Loucy (cell line): Measurements from ENCODE around the gene PUS3.

Experiments used
- H2AFZ ChIP-seq: fragments of 200-600 bp; sonication (generic); 2 replicates; pipeline ENCODE4 v1.6.0; 2016; ENCODE audit warnings: antibody characterized with exemption, mild to moderate bottlenecking, low read length, moderate library complexity
- H3F3A ChIP-seq: fragments of 200-600 bp; 2 replicates; pipeline ENCODE4 v1.6.0; 2016; ENCODE audit warnings: antibody characterized with exemption, low read depth, mild to moderate bottlenecking
- H3K27me3 ChIP-seq: fragments of 200-600 bp; sonication (generic); 2 replicates; pipeline ENCODE4 v1.6.1; 2014; ENCODE audit warnings: low read length, mild to moderate bottlenecking; ENCODE audit not compliant: insufficient read depth, poor library complexity, severe bottlenecking
- H3K36me3 ChIP-seq: fragments of 200-600 bp; sonication (generic); 2 replicates; pipeline ENCODE4 v1.6.1; 2016; ENCODE audit warnings: low read length; ENCODE audit not compliant: insufficient read depth
- H3K4me1 ChIP-seq: fragments of 200-600 bp; sonication (generic); 2 replicates; pipeline ENCODE4 v1.5.1; 2014; ENCODE audit warnings: low read length, mild to moderate bottlenecking; ENCODE audit not compliant: insufficient read depth, poor library complexity, severe bottlenecking
- H3K4me2 ChIP-seq: fragments of 200-600 bp; sonication (generic); 2 replicates; pipeline ENCODE4 v1.6.0; 2014; ENCODE audit warnings: antibody characterized with exemption, low read length, low read depth, mild to moderate bottlenecking; ENCODE audit not compliant: poor library complexity, severe bottlenecking
- H3K4me3 ChIP-seq: fragments of 200-600 bp; sonication (generic); 2 replicates; pipeline ENCODE4 v1.5.1; 2014; ENCODE audit warnings: low read length, mild to moderate bottlenecking, mixed read lengths; ENCODE audit not compliant: poor library complexity, severe bottlenecking
- H3K79me2 ChIP-seq: fragments of 200-600 bp; sonication (generic); 2 replicates; pipeline ENCODE4 v1.6.1; 2014; ENCODE audit warnings: low read length; ENCODE audit not compliant: insufficient read depth
- H3K9ac ChIP-seq: fragments of 200-600 bp; sonication (generic); 2 replicates; pipeline ENCODE4 v1.6.0; 2014; ENCODE audit warnings: mild to moderate bottlenecking, low read depth, low read length, moderate library complexity; ENCODE audit not compliant: poor library complexity, severe bottlenecking
- H3K9me2 ChIP-seq: fragments of 200-600 bp; sonication (generic); replicated peaks from 2 replicates; pipeline ENCODE4 v1.6.1; 2016; ENCODE audit warnings: low read depth, low read length, mixed read lengths
- H3K9me3 ChIP-seq: fragments of 200-600 bp; sonication (generic); 2 replicates; pipeline ENCODE4 v1.6.1; 2014; ENCODE audit warnings: mild to moderate bottlenecking, antibody characterized with exemption, low read length, low read depth; ENCODE audit not compliant: insufficient read depth
- H4K20me1 ChIP-seq: fragments of 200-600 bp; sonication (generic); 2 replicates; pipeline ENCODE4 v1.6.0; 2014; ENCODE audit warnings: antibody characterized with exemption, low read length, mild to moderate bottlenecking; ENCODE audit not compliant: insufficient read depth, poor library complexity, severe bottlenecking
- CTCF ChIP-seq: fragments of 200-600 bp; sonication (generic); conservative IDR thresholded peaks from 2 replicates; pipeline ENCODE4 v1.5.1; 2014; ENCODE audit warnings: mild to moderate bottlenecking, antibody characterized with exemption, low read length
- EZH2phosphoT487 ChIP-seq: fragments of 200-600 bp; IDR thresholded peaks from 2 replicates; pipeline ENCODE4 v1.6.1; 2018; ENCODE audit warnings: antibody characterized with exemption, mild to moderate bottlenecking, moderate library complexity, borderline replicate concordance

Gene PUS3

DNA sequence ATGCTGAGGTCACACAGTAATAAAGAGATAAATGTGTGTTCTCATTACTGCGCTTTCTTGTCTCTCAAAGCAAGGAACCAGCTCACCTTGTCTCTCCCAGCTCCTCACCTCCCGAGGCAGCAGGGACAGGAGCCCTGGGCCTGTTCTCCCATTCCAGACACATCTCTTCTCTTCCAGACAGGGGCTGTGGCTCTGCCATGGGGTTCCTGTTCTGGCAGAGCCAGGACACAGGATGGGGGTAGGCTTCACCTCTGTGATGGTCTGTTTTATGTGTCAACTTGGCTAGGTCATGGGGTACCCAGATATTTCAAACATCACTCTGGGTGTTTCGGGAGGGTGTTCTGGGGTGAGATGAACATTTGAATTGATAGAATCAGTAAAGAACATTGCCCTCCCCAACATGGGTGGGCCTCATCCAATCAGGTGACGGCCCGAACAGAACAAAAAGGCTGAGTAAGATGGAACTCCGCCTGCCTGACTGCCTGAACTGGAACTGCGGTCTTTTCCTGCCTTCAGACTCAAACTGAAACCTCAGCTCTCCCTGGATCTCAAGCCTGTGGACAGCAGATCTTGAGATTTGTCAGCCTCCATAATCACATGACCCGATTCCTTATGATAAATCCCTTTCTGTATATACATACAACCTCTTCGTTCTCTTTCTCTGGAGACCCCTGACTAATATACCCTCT, 40.8 kb upstream of the PUS3 start:
- H3K9me3 ChIP-seq = no peaks in the 10 kb centered on the region
- no peaks in the 10 kb centered on the region for H3K4me1 ChIP-seq

GRCh38 chr11:125942771-125943428, 39.9 kb upstream of the PUS3 start:
- Histone ChIP-seq H3K9me3 (no peaks in the 10 kb centered on the region), H3K9ac (no peak overlapping the region), H3K4me1 (no peaks in the 10 kb centered on the region), H2AFZ (peak overlapping the region; percentile 67; the same call in 1 of the 2 replicates), H3K79me2 (no peaks in the 10 kb centered on the region), H3K4me3 (no peak overlapping the region), H3K9me2 (no peaks in the 10 kb centered on the region), H3K27me3 (no peaks in the 10 kb centered on the region), H3K36me3 (no peaks in the 10 kb centered on the region), H3F3A (no peaks in the 10 kb centered on the region), H4K20me1 (no peaks in the 10 kb centered on the region), H3K4me2 (no peak overlapping the region)
- no peak for TF ChIP-seq EZH2phosphoT487
- no peak for TF ChIP-seq CTCF

More for the DNA sequence above, 40.8 kb upstream of the PUS3 start:
- no peaks in the 10 kb centered on the region for H4K20me1 ChIP-seq
- no peaks in the 10 kb centered on the region for H3K27me3 ChIP-seq
- TF ChIP-seq CTCF = no peak
- TF ChIP-seq EZH2phosphoT487 = no peak
- no peak overlapping the region for H3K4me2 ChIP-seq
- no peaks in the 10 kb centered on the region for H3F3A ChIP-seq
- no peak overlapping the region for H2AFZ ChIP-seq
- H3K4me3 ChIP-seq = no peak overlapping the region
- H3K9ac ChIP-seq = no peak overlapping the region
- no peaks in the 10 kb centered on the region for H3K9me2 ChIP-seq
- no peaks in the 10 kb centered on the region for H3K79me2 ChIP-seq
- H3K36me3 ChIP-seq = no peaks in the 10 kb centered on the region

DNA sequence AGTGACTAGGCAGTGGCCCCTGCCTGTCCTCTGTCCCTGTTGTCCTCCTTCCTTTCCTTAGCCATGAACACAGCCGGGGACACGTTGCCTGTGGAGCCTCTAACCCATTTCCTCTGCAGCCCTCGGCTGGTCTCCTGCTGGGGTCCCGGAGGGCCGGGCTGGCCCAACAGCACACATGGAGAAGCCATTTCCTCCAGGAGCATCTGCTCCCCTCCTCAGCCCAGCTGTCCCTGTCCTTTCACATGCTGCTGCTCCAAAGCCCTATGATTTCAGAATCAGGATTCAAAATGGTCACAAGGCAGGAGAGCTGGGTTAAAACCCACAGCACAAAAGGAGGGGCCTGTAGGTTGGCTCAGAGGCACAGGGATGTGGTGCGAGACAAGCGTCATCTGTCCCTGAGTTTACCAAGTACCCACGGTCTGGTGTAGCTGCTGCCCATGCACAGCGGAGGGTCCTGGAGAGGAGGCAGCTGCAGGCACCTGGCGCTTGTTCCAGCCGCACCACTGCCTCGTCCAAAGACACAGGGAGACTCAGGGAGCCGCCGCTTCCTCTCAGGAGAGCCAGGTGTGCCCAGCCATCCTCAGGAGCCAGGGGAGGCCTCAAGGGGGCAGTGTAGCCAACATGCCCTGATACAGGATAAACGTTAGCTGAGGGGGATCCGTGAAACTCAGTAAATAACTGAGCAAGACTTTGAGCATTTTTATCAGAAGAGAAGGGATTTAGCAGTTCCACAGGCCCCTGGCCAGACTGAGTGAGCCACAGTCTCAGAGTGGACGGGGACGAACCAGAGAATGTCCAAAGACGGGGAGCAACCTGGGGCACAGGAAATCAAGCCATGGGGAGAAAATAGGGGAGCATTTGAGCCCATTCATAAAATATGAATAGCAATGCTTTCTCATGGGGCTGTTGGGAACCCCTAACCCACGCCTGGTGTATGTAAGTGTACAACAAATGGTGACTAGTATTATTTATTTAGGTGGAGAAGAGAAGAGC, 38.9 kb upstream of the PUS3 start:
- Histone ChIP-seq H3K9me3 (no peaks in the 10 kb centered on the region), H3K9me2 (no peaks in the 10 kb centered on the region), H3K4me1 (no peaks in the 10 kb centered on the region), H3K36me3 (no peaks in the 10 kb centered on the region), H4K20me1 (no peaks in the 10 kb centered on the region), H3K79me2 (no peaks in the 10 kb centered on the region), H2AFZ (peak overlapping the region; percentile 67), H3K27me3 (peaks cover 2% of the 10 kb centered on the region), H3K4me3 (no peak overlapping the region), H3K9ac (no peak overlapping the region), H3F3A (no peaks in the 10 kb centered on the region), H3K4me2 (no peak overlapping the region)
- TF ChIP-seq CTCF (peak; percentile 83), EZH2phosphoT487 (no peak)
